ENCODE results near the gene PRSS53. TPM values are rescaled to one million over a fixed set of nuclear protein-coding genes. Genes with fewer than 3 reads are reported as not detected.

The PRSS53 gene
- total and polyA plus RNA-seq, 2 donors from 2014 or later = 0.99 to 2.6 TPM

DNA sequence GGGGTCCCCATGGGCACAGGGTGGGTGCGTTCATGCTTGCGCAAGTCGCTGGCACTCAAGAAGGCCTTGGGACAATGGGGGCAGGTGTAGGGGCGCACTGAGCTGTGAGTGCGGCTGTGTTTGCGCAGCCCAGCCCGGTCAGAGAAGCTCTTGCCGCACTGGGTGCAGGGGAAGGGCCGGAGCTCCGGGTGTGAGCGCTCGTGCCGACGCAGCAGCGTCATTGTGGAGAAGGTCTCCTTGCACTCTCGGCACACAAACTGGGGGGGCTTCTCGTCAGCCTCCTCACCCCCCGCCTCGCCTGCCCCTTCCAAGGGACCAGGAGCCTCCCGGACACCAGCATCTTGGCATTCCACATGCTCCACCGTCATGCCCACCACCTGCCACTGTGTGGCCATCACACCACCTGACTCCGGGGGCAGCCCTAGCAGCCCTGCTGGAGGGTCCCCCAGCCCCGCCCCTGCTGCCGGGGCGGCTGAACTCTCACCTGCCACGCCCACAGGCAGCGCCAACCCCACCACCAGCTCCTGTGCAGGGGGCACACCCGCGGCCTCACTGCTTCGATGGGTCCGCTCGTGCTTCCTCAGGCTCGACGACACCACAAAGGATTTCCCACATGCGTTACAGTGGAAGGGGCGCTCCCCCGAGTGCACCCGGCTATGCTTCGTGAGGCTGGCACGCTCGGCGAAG lies 27.5 kb downstream of the PRSS53 start:
- H3K4me3 ChIP-seq (ENCODE audit: low read length in 3 of 3) = no peak overlapping the region
- FAIRE-seq (no peak), DNase-seq (no peak)
- TF ChIP-seq CTCF (IDR thresholded peaks at IDR 0.05; ENCODE audit: borderline replicate concordance, extremely low read depth, insufficient read depth) = no peak
- no peak overlapping the region for H3K9ac ChIP-seq (ENCODE audit: low read length in 3 of 3)
- intact Hi-C loops (cut with DNase I) = no loop called here
- peaks cover 0 to 2% (median 0%) of the 10 kb centered on the region in 3 donors for H3K4me1 ChIP-seq (ENCODE audit: control insufficient read depth in 2 of 3, insufficient read depth in 2 of 3, low read depth in 1 of 3, low read length in 3 of 3)
- H3K36me3 ChIP-seq (ENCODE audit: control insufficient read depth in 2 of 3, insufficient read depth in 3 of 3, low read length in 3 of 3) = peaks cover 0 to 4% (median 3%) of the 10 kb centered on the region in 3 donors
- no peaks in the 10 kb centered on the region for H3K9me3 ChIP-seq (ENCODE audit: control insufficient read depth in 2 of 3, insufficient read depth in 1 of 3, low read length in 3 of 3)
- H3K27ac ChIP-seq (ENCODE audit: low read depth in 2 of 2, low read length in 2 of 2) = no peak overlapping the region
- H3K27me3 ChIP-seq (ENCODE audit: control insufficient read depth, insufficient read depth, low read length) = no peaks in the 10 kb centered on the region

- H3K4me3 ChIP-seq (ENCODE audit: low read length in 3 of 3) = no peak overlapping the region
- no peaks in the 10 kb centered on the region for H3K36me3 ChIP-seq (ENCODE audit: control insufficient read depth in 2 of 3, insufficient read depth in 3 of 3, low read length in 3 of 3)
- no peak overlapping the region for H3K9ac ChIP-seq (ENCODE audit: low read length in 3 of 3)
- intact Hi-C loops (cut with DNase I) = no loop called here
- FAIRE-seq (no peak), DNase-seq (no peak)
- no peak overlapping the region for H3K27ac ChIP-seq (ENCODE audit: low read depth in 2 of 2, low read length in 2 of 2)
- no peak for TF ChIP-seq CTCF (IDR thresholded peaks at IDR 0.05; ENCODE audit: borderline replicate concordance, extremely low read depth, insufficient read depth)
- H3K27me3 ChIP-seq (ENCODE audit: control insufficient read depth, insufficient read depth, low read length) = no peaks in the 10 kb centered on the region
- H3K4me1 ChIP-seq (ENCODE audit: control insufficient read depth in 2 of 3, insufficient read depth in 2 of 3, low read depth in 1 of 3, low read length in 3 of 3) = no peaks in the 10 kb centered on the region
- no peaks in the 10 kb centered on the region for H3K9me3 ChIP-seq (ENCODE audit: control insufficient read depth in 2 of 3, insufficient read depth in 1 of 3, low read length in 3 of 3)
Observed at GRCh38 chr16:31055613-31056012, 33.1 kb downstream of the PRSS53 start.

- H3K36me3 ChIP-seq (ENCODE audit: control insufficient read depth in 2 of 3, insufficient read depth in 3 of 3, low read length in 3 of 3) = no peaks in the 10 kb centered on the region
- no peaks in the 10 kb centered on the region for H3K9me3 ChIP-seq (ENCODE audit: control insufficient read depth in 2 of 3, insufficient read depth in 1 of 3, low read length in 3 of 3)
- DNase-seq (no peak), FAIRE-seq (no peak)
- no peak for TF ChIP-seq CTCF (IDR thresholded peaks at IDR 0.05; ENCODE audit: borderline replicate concordance, extremely low read depth, insufficient read depth)
- intact Hi-C loops (cut with DNase I) = no loop called here
- H3K4me1 ChIP-seq (ENCODE audit: control insufficient read depth in 2 of 3, insufficient read depth in 2 of 3, low read depth in 1 of 3, low read length in 3 of 3) = no peaks in the 10 kb centered on the region
- H3K27me3 ChIP-seq (ENCODE audit: control insufficient read depth, insufficient read depth, low read length) = no peaks in the 10 kb centered on the region
- no peak overlapping the region for H3K4me3 ChIP-seq (ENCODE audit: low read length in 3 of 3)
- no peak overlapping the region for H3K9ac ChIP-seq (ENCODE audit: low read length in 3 of 3)
- no peak overlapping the region for H3K27ac ChIP-seq (ENCODE audit: low read depth in 2 of 2, low read length in 2 of 2)
Observed at GRCh38 chr16:31052114-31052513, 36.6 kb downstream of the PRSS53 start.

Data from kidney (tissue), 14 donors.